Rectal smooth muscle tissue (tissue), 1 donor: ENCODE data around the gene PTPRU.
"Not testable (repeated sequence)": the region's sequence is repeated elsewhere in the genome, so short reads cannot be mapped to it uniquely, and the experiment has no call there.

Experiments
- H3K27ac ChIP-seq: one replicate; pipeline ENCODE4 v1.7.0; 2013; ENCODE audit warnings: low read depth, low read length, inconsistent platforms
- H3K27me3 ChIP-seq: one replicate; pipeline ENCODE4 v1.7.0; 2013; ENCODE audit warnings: low read length; ENCODE audit not compliant: control insufficient read depth, insufficient read depth
- H3K36me3 ChIP-seq: one replicate; pipeline ENCODE4 v1.7.0; 2013; ENCODE audit warnings: low read length; ENCODE audit not compliant: control insufficient read depth, insufficient read depth
- H3K4me1 ChIP-seq: one replicate; pipeline ENCODE4 v1.7.0; 2013; ENCODE audit warnings: low read length; ENCODE audit not compliant: control insufficient read depth, insufficient read depth
- H3K4me3 ChIP-seq: one replicate; pipeline ENCODE4 v1.7.0; 2013; ENCODE audit warnings: low read length
- H3K9ac ChIP-seq: one replicate; pipeline ENCODE4 v1.7.0; 2013; ENCODE audit warnings: low read length

The PTPRU gene

GRCh38 chr1:29291756-29292155 is 55.4 kb downstream of the PTPRU start:
- H3K4me3 ChIP-seq: no peak overlapping the region
- no peaks in the 10 kb centered on the region for H3K36me3 ChIP-seq
- H3K27ac ChIP-seq: no peak overlapping the region
- H3K4me1 ChIP-seq: no peaks in the 10 kb centered on the region
- no peak overlapping the region for H3K9ac ChIP-seq
- no peaks in the 10 kb centered on the region for H3K27me3 ChIP-seq

GRCh38 chr1:29292344-29292743 is 56.0 kb downstream of the PTPRU start:
- Histone ChIP-seq H3K9ac (no peak overlapping the region), H3K4me1 (no peaks in the 10 kb centered on the region), H3K27me3 (no peaks in the 10 kb centered on the region), H3K36me3 (no peaks in the 10 kb centered on the region), H3K4me3 (no peak overlapping the region), H3K27ac (no peak overlapping the region)

- H3K36me3 ChIP-seq: no peaks in the 10 kb centered on the region
Measured at GRCh38 chr1:29297450-29297849, 61.1 kb downstream of the PTPRU start.

GRCh38 chr1:29298246-29298645 is 61.9 kb downstream of the PTPRU start:
- no peaks in the 10 kb centered on the region for H3K4me1 ChIP-seq

More at GRCh38 chr1:29297450-29297849, 61.1 kb downstream of the PTPRU start:
- H3K4me3 ChIP-seq: no peak overlapping the region
- H3K27ac ChIP-seq: no peak overlapping the region
- no peaks in the 10 kb centered on the region for H3K27me3 ChIP-seq
- H3K9ac ChIP-seq: no peak overlapping the region
- H3K4me1 ChIP-seq: no peaks in the 10 kb centered on the region

GRCh38 chr1:29299446-29299845 is 63.1 kb downstream of the PTPRU start:
- no peak overlapping the region for H3K27ac ChIP-seq
- H3K27me3 ChIP-seq: no peaks in the 10 kb centered on the region
- H3K4me3 ChIP-seq: no peak overlapping the region
- H3K4me1 ChIP-seq: no peaks in the 10 kb centered on the region
- H3K36me3 ChIP-seq: no peaks in the 10 kb centered on the region
- no peak overlapping the region for H3K9ac ChIP-seq

More at GRCh38 chr1:29298246-29298645, 61.9 kb downstream of the PTPRU start:
- no peak overlapping the region for H3K27ac ChIP-seq
- no peaks in the 10 kb centered on the region for H3K36me3 ChIP-seq
- H3K27me3 ChIP-seq: no peaks in the 10 kb centered on the region
- H3K4me3 ChIP-seq: no peak overlapping the region
- H3K9ac ChIP-seq: no peak overlapping the region

- not testable (repeated sequence) for H3K4me1 ChIP-seq, H3K27me3 ChIP-seq, H3K4me3 ChIP-seq, H3K27ac ChIP-seq, H3K36me3 ChIP-seq, H3K9ac ChIP-seq
Measured at GRCh38 chr1:29301732-29302131, 65.4 kb downstream of the PTPRU start.

GRCh38 chr1:29303201-29304024 is 67.1 kb downstream of the PTPRU start:
- no peaks in the 10 kb centered on the region for H3K4me1 ChIP-seq
- no peak overlapping the region for H3K9ac ChIP-seq
- H3K4me3 ChIP-seq: no peak overlapping the region
- no peak overlapping the region for H3K27ac ChIP-seq
- H3K27me3 ChIP-seq: no peaks in the 10 kb centered on the region
- H3K36me3 ChIP-seq: no peaks in the 10 kb centered on the region

- Histone ChIP-seq H3K9ac (no peak overlapping the region), H3K36me3 (no peaks in the 10 kb centered on the region), H3K27me3 (no peaks in the 10 kb centered on the region), H3K27ac (no peak overlapping the region), H3K4me3 (no peak overlapping the region), H3K4me1 (no peaks in the 10 kb centered on the region)
Measured at GRCh38 chr1:29304025-29304684, 67.8 kb downstream of the PTPRU start.

- no peak overlapping the region for H3K4me3 ChIP-seq
- no peaks in the 10 kb centered on the region for H3K4me1 ChIP-seq
- no peak overlapping the region for H3K27ac ChIP-seq
- H3K27me3 ChIP-seq: no peaks in the 10 kb centered on the region
- no peak overlapping the region for H3K9ac ChIP-seq
- H3K36me3 ChIP-seq: no peaks in the 10 kb centered on the region
Measured at GRCh38 chr1:29305943-29306342, 69.6 kb downstream of the PTPRU start.

- Histone ChIP-seq H3K27me3 (no peaks in the 10 kb centered on the region), H3K9ac (no peak overlapping the region), H3K4me3 (no peak overlapping the region), H3K36me3 (no peaks in the 10 kb centered on the region), H3K4me1 (no peaks in the 10 kb centered on the region), H3K27ac (no peak overlapping the region)
Measured at GRCh38 chr1:29306471-29307140, 70.3 kb downstream of the PTPRU start.

GRCh38 chr1:29309075-29309474 is 72.8 kb downstream of the PTPRU start:
- H3K36me3 ChIP-seq: no peaks in the 10 kb centered on the region
- no peak overlapping the region for H3K4me3 ChIP-seq
- H3K9ac ChIP-seq: no peak overlapping the region
- no peak overlapping the region for H3K27ac ChIP-seq
- H3K27me3 ChIP-seq: no peaks in the 10 kb centered on the region
- H3K4me1 ChIP-seq: no peaks in the 10 kb centered on the region

- H3K27me3 ChIP-seq: no peaks in the 10 kb centered on the region
Measured at GRCh38 chr1:29309621-29310020, 73.3 kb downstream of the PTPRU start.

More at GRCh38 chr1:29309621-29310020, 73.3 kb downstream of the PTPRU start:
- H3K36me3 ChIP-seq: no peaks in the 10 kb centered on the region
- no peak overlapping the region for H3K4me3 ChIP-seq
- no peak overlapping the region for H3K27ac ChIP-seq
- no peak overlapping the region for H3K9ac ChIP-seq
- no peaks in the 10 kb centered on the region for H3K4me1 ChIP-seq
